ENCODE measurements around the gene VEGFC.

- TF ChIP-seq CTCF (conservative IDR thresholded peaks at IDR 0.05; ENCODE audit: low read length), result no peak
- no peak for TF ChIP-seq EZH2phosphoT487 (IDR thresholded peaks at IDR 0.05; ENCODE audit: borderline replicate concordance)
Observed at GRCh38 chr4:176664964-176665363, 127.8 kb downstream of the VEGFC start.
